GM19463 (cell line): ENCODE measurements around the gene POLR2E.
A peak's percentile ranks its signal among the peaks of the same experiment; 100 is the strongest.
"Not testable (repeated sequence)": the region's sequence is repeated elsewhere in the genome, so short reads cannot be mapped to it uniquely, and the experiment has no call there.

Source experiments
- ATAC-seq: cut with Tn5 transposase; IDR thresholded peaks from one replicate; pipeline ENCODE4 v1.9.1; 2021; ENCODE audit warnings: mild to moderate bottlenecking, moderate library complexity; ENCODE audit not compliant: unreplicated experiment

The POLR2E gene

GRCh38 chr19:1094978-1095701 lies at the start of gene POLR2E:
Gene POLR2E (minus strand): TSS chr19:1095375. CDS start chr19:1095315, 60 bp downstream.
- ATAC-seq: peak; percentile 84

- no peak for ATAC-seq
Observed at GRCh38 chr19:1144741-1145140, 49.6 kb upstream of the POLR2E start.

- no peak for ATAC-seq
Observed at GRCh38 chr19:1143828-1144399, 48.7 kb upstream of the POLR2E start.

DNA sequence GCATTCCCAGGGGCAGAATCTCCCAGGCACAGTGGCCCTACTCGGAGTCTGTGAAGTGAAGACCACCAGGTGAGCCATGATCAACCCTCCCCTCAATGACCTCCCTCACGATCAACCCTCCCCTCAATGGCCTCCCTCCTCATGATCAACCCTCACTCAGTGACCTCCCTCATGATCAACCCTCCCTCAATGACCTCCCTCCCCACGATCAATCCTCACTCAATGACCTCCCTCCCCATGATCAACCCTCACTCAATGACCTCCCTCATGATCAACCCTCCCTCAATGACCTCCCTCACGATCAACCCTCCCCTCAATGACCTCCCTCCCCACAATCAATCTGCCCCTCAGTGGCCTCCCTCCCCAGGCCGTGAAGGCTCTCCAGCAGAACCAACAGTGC lies 46.8 kb upstream of the POLR2E start:
- ATAC-seq: no peak

- no peak for ATAC-seq
Observed at GRCh38 chr19:1140272-1141027, 45.3 kb upstream of the POLR2E start.

DNA sequence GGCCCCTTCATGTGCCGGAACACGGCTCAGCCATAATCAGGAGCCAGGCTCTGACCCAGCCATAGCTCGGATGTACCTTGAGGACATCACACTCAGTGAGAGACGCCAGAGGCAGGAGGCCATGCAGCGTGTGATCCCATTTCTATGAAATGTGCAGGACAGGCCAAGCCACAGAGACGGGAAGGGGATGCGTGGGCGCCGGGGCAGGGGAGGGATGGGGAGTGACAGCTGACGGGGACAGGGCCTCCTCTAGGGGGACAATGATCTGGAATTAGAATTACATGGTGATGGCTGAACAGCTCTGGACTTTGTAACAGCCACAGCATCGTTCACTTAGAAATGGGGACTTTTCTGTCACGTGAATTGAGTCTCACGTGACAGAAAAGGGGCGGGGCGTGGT lies 44.0 kb upstream of the POLR2E start:
- no peak for ATAC-seq

DNA sequence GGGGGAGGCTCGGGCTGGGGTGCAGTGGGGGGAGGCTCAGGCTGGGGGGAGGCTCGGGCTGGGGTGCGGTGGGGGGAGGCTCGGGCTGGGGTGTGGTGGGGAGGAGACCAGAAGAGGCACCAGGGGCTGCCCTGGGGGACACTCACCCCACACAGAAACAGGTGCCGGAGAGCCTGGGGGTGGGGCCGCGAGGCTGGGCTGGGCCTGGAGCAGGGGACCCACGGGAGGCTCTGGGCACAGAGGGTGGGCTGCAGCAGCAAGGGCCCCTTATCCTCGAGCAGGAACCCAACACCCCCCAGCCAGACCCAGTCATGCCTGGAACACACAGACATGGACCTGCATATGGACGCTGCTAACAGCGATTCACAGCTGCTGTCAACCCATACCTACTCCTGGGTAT lies 42.9 kb upstream of the POLR2E start:
- no peak for ATAC-seq

DNA sequence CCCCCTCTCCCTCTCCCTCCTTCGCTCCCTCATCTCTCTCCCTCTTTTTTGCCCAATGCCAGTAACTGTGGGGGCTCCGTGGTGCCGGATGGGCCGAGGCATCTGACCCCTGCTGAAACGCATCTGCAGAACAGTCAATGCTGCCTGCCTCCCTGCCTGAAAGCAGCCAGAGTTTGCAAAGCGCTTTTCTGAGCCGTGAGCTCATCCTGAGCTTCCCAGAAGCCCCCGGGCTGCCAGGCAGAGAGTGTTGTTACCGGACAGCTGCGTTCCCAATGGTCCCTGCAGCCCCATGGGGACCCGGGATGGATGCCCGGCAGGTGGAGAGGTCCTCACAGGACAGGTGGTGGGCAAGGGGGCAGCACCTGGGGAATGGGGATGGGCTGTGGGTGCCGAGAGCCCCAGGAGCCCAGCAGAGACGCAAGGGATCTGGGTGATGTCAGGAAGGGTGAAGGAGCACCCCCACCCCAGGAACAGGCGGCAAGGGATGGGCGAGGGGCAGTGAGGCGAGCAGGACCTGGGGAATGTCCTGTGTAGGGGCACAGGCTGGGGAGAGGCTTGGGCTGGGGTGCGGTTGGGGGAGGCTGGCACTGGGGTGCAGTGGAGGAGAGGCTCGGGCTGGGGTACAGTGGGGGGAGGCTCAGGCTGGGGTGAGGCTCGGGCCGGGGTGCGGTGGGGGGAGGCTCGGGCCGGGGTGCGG lies 41.6 kb upstream of the POLR2E start:
- no peak for ATAC-seq

- ATAC-seq: no peak
Observed at GRCh38 chr19:1136201-1136600, 41.0 kb upstream of the POLR2E start.

DNA sequence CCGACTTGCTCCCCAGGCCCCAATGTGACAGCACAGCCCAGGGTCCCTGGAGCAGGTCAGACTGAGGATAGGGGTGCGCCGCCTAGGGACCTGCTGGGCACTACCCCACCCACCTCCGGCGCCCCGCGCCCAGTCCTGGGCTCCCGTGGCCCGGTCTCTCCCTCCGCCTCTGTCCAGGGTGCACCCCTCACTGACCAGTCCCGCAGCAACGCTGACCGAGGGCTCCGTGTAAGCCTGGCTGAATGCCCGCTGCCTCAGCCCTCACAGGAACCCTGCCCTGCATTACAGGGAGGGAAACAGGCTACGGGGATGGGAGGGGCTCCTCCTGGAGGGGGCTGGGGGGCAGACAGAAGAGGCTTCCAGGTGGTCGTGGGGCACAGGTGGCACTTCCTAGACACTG lies 40.3 kb upstream of the POLR2E start:
- no peak for ATAC-seq

- ATAC-seq: no peak
Observed at GRCh38 chr19:1134431-1134830, 39.3 kb upstream of the POLR2E start.

DNA sequence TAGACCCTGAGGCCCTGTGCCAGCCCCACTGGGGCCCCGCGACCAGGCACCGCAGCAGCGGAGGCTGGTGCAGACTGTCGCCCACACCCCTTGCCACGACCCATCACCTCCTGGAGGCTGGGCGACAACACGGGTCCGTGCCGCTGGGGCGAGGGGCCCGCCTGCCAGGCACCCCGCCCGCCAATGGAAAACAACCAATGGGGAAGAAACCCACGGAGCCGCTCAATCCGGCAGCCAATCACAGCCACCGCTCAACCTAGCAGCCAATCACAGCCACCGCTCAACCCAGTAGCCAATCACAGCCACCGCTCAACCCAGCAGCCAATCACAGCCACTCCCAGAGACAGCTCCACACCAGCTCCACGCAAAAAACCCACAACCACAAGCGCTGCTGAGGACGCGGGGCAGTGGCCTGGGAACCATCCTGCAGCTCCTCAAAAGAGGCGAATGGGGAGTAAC lies 38.3 kb upstream of the POLR2E start:
- ATAC-seq: peak; percentile 57

DNA sequence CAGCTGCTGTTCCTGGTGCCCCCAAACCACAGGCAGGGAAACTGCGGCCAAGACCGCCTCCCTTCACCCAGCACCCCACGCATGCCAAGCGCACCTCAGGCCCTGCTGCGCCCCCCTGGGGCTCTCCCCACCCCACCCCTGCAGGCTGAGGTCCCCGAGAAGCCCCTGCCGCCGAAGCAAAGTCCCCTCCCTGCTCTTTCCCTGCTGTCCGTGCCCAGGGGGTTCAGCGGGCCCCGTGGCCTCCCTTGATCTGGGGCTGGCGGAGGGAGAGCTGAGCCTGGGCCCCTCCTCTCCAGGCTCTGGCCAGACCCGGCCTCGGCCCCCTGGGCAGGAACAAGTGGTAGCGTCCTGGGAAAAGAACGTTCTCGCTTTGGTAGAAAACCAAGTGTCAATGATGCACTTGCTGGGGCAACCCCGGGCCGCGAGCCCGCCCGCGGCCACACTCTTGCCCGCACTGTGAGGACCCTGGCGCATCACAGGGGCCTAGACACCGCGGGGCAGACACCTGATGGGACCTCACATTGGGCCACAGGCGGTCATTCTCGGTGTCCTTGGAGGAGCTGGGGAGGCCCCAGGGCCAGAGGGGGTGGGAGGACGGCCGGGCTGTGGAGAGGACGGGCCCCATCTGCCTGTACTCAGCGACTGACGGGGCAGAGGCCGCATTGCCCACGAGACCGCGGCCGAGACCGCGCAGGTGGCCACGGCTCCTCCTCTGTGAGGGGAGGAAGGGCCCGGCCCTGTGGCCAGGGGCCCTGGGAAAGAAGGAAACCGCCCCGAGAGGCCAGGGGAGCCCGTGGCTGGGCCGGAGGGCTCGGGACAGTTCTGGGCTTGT lies 37.6 kb upstream of the POLR2E start:
- ATAC-seq: no peak

GRCh38 chr19:1131718-1132551 lies 36.8 kb upstream of the POLR2E start:
- peak; percentile 55 for ATAC-seq

- ATAC-seq: no peak
Observed at GRCh38 chr19:1130771-1131717, 35.9 kb upstream of the POLR2E start.

DNA sequence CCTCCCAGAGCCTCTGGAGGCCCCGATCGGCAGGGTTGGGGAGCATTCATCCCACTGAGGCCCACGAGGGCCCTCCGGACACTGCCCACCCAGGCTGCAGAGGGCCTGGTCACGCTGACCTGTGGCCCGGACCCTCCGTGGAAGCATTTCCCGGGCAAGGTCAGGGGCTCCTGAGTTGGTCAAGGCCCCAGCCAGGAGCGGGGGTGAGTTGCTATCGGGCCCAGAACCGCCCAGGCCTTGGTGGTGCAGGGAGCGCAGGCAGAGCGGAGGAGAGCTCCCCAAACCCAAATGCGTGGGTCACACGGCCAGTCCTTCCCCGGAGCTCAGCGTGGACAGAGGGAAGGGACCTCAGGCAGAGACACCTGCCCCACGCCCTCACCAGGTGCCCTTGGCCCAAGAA lies 34.4 kb upstream of the POLR2E start:
- ATAC-seq: no peak

- ATAC-seq: not testable (repeated sequence)
Observed at GRCh38 chr19:1129084-1129483, 33.9 kb upstream of the POLR2E start.

GRCh38 chr19:1128106-1128505 lies 32.9 kb upstream of the POLR2E start:
- no peak for ATAC-seq
